Kidney (tissue), 14 donors: ENCODE measurements around the gene JARID2. TPM values are rescaled to one million over a fixed set of nuclear protein-coding genes. Genes with fewer than 3 reads are reported as not detected.

Experiments used
- DNase-seq, 5 donors: peaks; one replicate each; pipeline ENCODE4 v3.0.0-alpha.2; 2013 to 2020
- FAIRE-seq: peaks from 2 replicates; lab custom pipeline; 2012; peaks lifted over from hg19 to GRCh38; lab: Jason Lieb, UNC
- H3K27ac ChIP-seq, 2 donors: one replicate each; pipeline ENCODE4 v1.7.0; 2013; ENCODE audit warnings: low read depth in 2 of 2, low read length in 2 of 2, inconsistent platforms in 1 of 2
- H3K27me3 ChIP-seq: one replicate; pipeline ENCODE4 v1.7.1; 2013; ENCODE audit warnings: low read length, inconsistent platforms; ENCODE audit not compliant: control insufficient read depth, insufficient read depth
- H3K36me3 ChIP-seq, 3 donors: one replicate each; pipeline versions ENCODE4 v1.7.0 to v1.7.1; 2013; ENCODE audit warnings: low read length in 3 of 3, control low read depth in 1 of 3, inconsistent platforms in 1 of 3; ENCODE audit not compliant: insufficient read depth in 3 of 3, control insufficient read depth in 2 of 3
- H3K4me1 ChIP-seq, 3 donors: one replicate each; pipeline versions ENCODE4 v1.7.0 to v1.7.1; 2013; ENCODE audit warnings: low read length in 3 of 3, inconsistent platforms in 1 of 3, low read depth in 1 of 3; ENCODE audit not compliant: control insufficient read depth in 2 of 3, insufficient read depth in 2 of 3
- H3K4me3 ChIP-seq, 3 donors: one replicate each; pipeline versions ENCODE4 v1.7.0 to v1.8.1; 2013; ENCODE audit warnings: low read length in 3 of 3, control low read depth in 1 of 3, inconsistent platforms in 1 of 3
- H3K9ac ChIP-seq, 3 donors: one replicate each; pipeline versions ENCODE4 v1.7.0 to v1.7.1; 2013; ENCODE audit warnings: low read length in 3 of 3, control low read depth in 1 of 3, inconsistent platforms in 1 of 3
- H3K9me3 ChIP-seq, 3 donors: one replicate each; pipeline versions ENCODE4 v1.7.0 to v1.7.1; 2013; ENCODE audit warnings: low read length in 3 of 3, control low read depth in 1 of 3, inconsistent platforms in 1 of 3; ENCODE audit not compliant: control insufficient read depth in 2 of 3, insufficient read depth in 1 of 3
- intact Hi-C: fragments of 100-400 bp; cut with DNase I; formaldehyde crosslinking; loops from one replicate; pipeline ENCODE4 v1.11.1; 2022
- polyA plus RNA-seq: library from polyadenylated mRNA; stranded (reverse); fragments of 350-450 nt; fragmentation: Illumina TruSeq; extraction: RNeasy Lipid Tissue Mini Kit (QIAGEN cat#74804); gene quantifications from one replicate; pipeline ENCODE4 v1.2.3, GENCODE V29; 2014; ENCODE audit warnings: low read depth, low replicate concordance; ENCODE audit not compliant: insufficient read depth
- total RNA-seq: library from RNA; stranded (reverse); fragmentation: NEBNext Ultra II Directional; extraction: Animal tissue kit (Norgen Biotek cat#: 25700); gene quantifications from one replicate; pipeline ENCODE4 v1.2.1, GENCODE V29; 2021
- TF ChIP-seq, protein P1 (sequence below): IDR thresholded peaks from 3 replicates; pipeline ENCODE4 v1.5.1; 2012; ENCODE audit warnings: mild to moderate bottlenecking, moderate library complexity, borderline replicate concordance; ENCODE audit not compliant: insufficient read depth; ENCODE audit errors: extremely low read depth
- donor health status: control.
- donor health status: control.
- donor health status: control.
- donor health status: control.
- donor health status: control.
- donor health status: DM: yes; HTN: yes; CAD: no.
- donor health status: Normal renal cell carcinoma (clear cell type).

Gene JARID2
- total and polyA plus RNA-seq, 2 donors from 2014 or later, result 1.8 to 12.3 TPM

DNA sequence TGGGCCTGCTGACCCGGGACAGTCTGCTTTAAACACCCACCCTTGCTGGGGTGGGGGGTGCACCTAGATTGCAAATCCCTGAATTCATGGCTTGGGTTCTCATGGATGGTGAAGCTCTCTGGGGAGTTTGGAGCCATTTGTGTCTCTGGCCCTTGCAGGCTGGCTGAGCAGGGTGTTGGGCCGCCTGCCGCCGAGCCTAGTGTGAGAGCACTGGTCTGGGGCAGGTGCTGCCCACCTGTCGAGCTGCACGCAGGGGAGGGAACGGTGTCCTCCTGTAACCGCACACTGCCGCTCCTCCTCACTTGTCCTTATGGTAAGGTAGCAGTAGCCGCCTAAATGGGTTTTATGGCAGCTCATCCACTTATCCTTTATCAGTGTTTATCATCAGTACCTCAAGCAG lies 273.0 kb downstream of the JARID2 start:
- peak in 2 of 5 donors; percentile 24 to 68 for DNase-seq
- no peak overlapping the region for H3K4me3 ChIP-seq
- TF ChIP-seq, protein P1, sequence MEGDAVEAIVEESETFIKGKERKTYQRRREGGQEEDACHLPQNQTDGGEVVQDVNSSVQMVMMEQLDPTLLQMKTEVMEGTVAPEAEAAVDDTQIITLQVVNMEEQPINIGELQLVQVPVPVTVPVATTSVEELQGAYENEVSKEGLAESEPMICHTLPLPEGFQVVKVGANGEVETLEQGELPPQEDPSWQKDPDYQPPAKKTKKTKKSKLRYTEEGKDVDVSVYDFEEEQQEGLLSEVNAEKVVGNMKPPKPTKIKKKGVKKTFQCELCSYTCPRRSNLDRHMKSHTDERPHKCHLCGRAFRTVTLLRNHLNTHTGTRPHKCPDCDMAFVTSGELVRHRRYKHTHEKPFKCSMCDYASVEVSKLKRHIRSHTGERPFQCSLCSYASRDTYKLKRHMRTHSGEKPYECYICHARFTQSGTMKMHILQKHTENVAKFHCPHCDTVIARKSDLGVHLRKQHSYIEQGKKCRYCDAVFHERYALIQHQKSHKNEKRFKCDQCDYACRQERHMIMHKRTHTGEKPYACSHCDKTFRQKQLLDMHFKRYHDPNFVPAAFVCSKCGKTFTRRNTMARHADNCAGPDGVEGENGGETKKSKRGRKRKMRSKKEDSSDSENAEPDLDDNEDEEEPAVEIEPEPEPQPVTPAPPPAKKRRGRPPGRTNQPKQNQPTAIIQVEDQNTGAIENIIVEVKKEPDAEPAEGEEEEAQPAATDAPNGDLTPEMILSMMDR, result no peak
- H3K4me1 ChIP-seq, result peaks cover 0 to 16% (median 6%) of the 10 kb centered on the region in 3 donors
- peaks cover 0 to 24% (median 3%) of the 10 kb centered on the region in 3 donors for H3K36me3 ChIP-seq
- H3K9ac ChIP-seq, result no peak overlapping the region
- H3K27me3 ChIP-seq, result no peaks in the 10 kb centered on the region
- H3K9me3 ChIP-seq, result no peaks in the 10 kb centered on the region
- no peak overlapping the region for H3K27ac ChIP-seq
- no peak for FAIRE-seq
- intact Hi-C loops, result no loop called here

DNA sequence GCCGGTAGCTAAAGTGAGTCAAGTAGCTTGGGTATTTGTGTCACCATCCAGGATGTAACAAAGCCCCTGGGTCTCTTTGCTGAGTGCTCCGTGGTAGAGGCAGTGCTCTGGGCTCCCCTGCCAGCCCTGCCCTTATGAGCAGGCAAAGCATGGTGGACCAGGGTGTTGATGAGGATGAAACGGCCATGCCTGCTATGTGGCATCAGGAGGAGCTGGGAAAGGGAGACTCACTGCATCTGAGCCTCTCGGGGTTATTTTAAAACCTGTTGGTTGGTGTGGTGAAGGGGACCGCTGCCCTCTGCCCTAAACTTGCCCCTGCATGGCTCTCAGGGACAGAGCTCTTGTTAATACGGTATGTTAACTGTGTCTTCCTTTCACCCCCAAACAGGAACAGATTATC lies 273.8 kb downstream of the JARID2 start:
- Histone ChIP-seq H3K9me3 (no peaks in the 10 kb centered on the region), H3K9ac (no peak overlapping the region), H3K36me3 (peaks cover 0 to 30% (median 3%) of the 10 kb centered on the region in 3 donors), H3K27ac (no peak overlapping the region), H3K4me1 (peaks cover 0 to 22% (median 14%) of the 10 kb centered on the region in 3 donors), H3K4me3 (no peak overlapping the region), H3K27me3 (no peaks in the 10 kb centered on the region)
- TF ChIP-seq, protein P1, result no peak
- DNase-seq, result peak in 1 of 5 donors; percentile 19
- no peak for FAIRE-seq
- intact Hi-C loops, result no loop called here

DNA sequence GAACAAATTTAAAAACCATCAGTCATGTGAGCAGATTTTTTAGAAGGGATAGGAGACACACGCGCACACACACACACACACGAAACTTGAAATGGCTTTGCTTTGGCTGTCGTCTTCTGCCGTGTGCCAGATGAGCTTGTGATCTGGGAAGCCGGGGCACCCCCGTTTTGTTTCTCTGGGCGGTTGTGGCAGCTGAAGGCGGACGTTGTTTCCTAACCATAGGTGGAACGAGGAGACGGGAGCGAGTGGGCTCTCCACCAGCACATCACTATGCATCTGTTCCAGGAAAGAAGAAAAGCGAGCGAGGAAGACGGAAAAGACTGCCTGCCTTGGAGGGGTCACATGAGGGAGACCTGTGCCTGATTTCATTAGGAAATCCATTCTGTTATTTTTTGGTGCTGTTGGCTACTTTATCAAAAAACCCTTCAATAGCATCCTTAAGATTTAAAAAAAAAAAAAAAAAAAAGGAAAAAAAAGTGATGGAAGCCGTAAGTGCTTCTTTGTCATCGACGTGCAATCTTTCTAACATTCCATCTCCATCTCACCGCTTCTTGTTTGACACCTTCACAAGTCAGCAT lies 274.8 kb downstream of the JARID2 start:
- no peak for FAIRE-seq
- Histone ChIP-seq H3K27ac (no peak overlapping the region), H3K9ac (no peak overlapping the region), H3K9me3 (no peaks in the 10 kb centered on the region), H3K27me3 (no peaks in the 10 kb centered on the region), H3K4me3 (no peak overlapping the region), H3K36me3 (peaks cover 0 to 30% (median 3%) of the 10 kb centered on the region in 3 donors), H3K4me1 (peaks cover 0 to 32% (median 23%) of the 10 kb centered on the region in 3 donors)
- intact Hi-C loops, result no loop called here
- TF ChIP-seq, protein P1, result no peak
- DNase-seq, result peak in 1 of 5 donors; percentile 25

DNA sequence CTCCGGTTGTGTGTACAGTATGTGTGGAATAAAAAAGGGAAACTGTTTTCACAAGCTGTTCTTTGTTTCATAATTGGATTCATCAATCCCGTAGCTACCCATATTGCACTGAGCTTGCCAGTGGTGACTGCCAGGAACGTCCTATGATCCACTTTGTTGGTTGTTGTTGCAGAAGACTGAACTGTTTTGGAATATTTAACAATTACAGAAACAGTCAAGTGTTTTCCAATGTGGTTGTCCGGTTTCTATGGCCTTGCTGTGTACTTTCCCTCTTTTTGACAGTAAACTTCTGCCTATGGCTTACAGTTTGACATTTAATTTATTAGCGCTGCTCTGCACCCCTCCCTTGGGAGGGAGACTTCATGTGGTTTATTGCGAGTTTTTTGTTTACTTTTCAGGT lies 275.7 kb downstream of the JARID2 start:
- TF ChIP-seq, protein P1, result no peak
- DNase-seq (peak in 2 of 5 donors; percentile 15 to 76), FAIRE-seq (no peak)
- Histone ChIP-seq H3K9ac (peak overlapping the region in 1 of 3 donors; percentile 38), H3K9me3 (no peaks in the 10 kb centered on the region), H3K4me3 (no peak overlapping the region), H3K27me3 (no peaks in the 10 kb centered on the region), H3K36me3 (peaks cover 0 to 30% (median 5%) of the 10 kb centered on the region in 3 donors), H3K4me1 (peaks cover 0 to 34% (median 26%) of the 10 kb centered on the region in 3 donors), H3K27ac (peak overlapping the region; percentile 23 to 41)
- intact Hi-C loops, result no loop called here
